Neural progenitor cell (in vitro differentiated cells): ENCODE measurements around the gene TULP3. TPM values are rescaled to one million over a fixed set of nuclear protein-coding genes. Genes with fewer than 3 reads are reported as not detected.

Experiments used
- DNase-seq: peaks from one replicate; pipeline ENCODE4 v3.0.0-alpha.2; 2016; ENCODE audit warnings: low spot score
- H2AFZ ChIP-seq: fragments of 200-600 bp; sonication (generic); replicated peaks from 2 replicates; pipeline ENCODE4 v1.6.1; 2016; ENCODE audit warnings: antibody characterized with exemption
- H3F3A ChIP-seq: fragments of 200-600 bp; sonication (generic); 2 replicates; pipeline ENCODE4 v1.6.1; 2016; ENCODE audit warnings: antibody characterized with exemption, low read depth
- H3K27ac ChIP-seq: fragments of 200-600 bp; sonication (generic); 2 replicates; pipeline ENCODE4 v1.5.1; 2016; ENCODE audit warnings: mild to moderate bottlenecking
- H3K27me3 ChIP-seq: fragments of 200-600 bp; sonication (generic); 2 replicates; pipeline ENCODE4 v1.6.1; 2016; ENCODE audit warnings: mild to moderate bottlenecking, moderate library complexity
- H3K36me3 ChIP-seq: fragments of 200-600 bp; sonication (generic); 2 replicates; pipeline ENCODE4 v1.5.1; 2016
- H3K4me1 ChIP-seq: fragments of 200-600 bp; sonication (generic); 2 replicates; pipeline ENCODE4 v1.6.1; 2016; ENCODE audit warnings: mixed run types
- H3K4me2 ChIP-seq: fragments of 200-600 bp; sonication (generic); 2 replicates; pipeline ENCODE4 v1.6.1; 2016
- H3K4me3 ChIP-seq: fragments of 200-600 bp; sonication (generic); 2 replicates; pipeline ENCODE4 v1.5.1; 2016
- H3K79me2 ChIP-seq: fragments of 200-600 bp; sonication (generic); 2 replicates; pipeline ENCODE4 v1.6.1; 2016; ENCODE audit warnings: low read depth
- H3K9ac ChIP-seq: fragments of 200-600 bp; sonication (generic); 2 replicates; pipeline ENCODE4 v1.6.1; 2016
- H3K9me3 ChIP-seq: fragments of 200-600 bp; sonication (generic); 2 replicates; pipeline ENCODE4 v1.5.1; 2016; ENCODE audit warnings: low read depth
- H4K20me1 ChIP-seq: fragments of 200-600 bp; sonication (generic); 2 replicates; pipeline ENCODE4 v1.6.1; 2016; ENCODE audit warnings: low read depth
- H3K27ac Mint-ChIP-seq: 3 replicates; pipeline ENCODE4 v1.8.0; 2021; ENCODE audit warnings: mixed read lengths
- H3K27me3 Mint-ChIP-seq: 2 replicates; pipeline ENCODE4 v1.8.0; 2022; ENCODE audit warnings: low read depth, mild to moderate bottlenecking, inconsistent platforms, moderate library complexity, mixed read lengths; ENCODE audit not compliant: insufficient read depth
- H3K36me3 Mint-ChIP-seq: 3 replicates; pipeline ENCODE4 v1.8.0; 2021; ENCODE audit warnings: mixed read lengths
- H3K4me1 Mint-ChIP-seq: 3 replicates; pipeline ENCODE4 v1.8.0; 2021; ENCODE audit warnings: mixed read lengths
- H3K4me3 Mint-ChIP-seq: 3 replicates; pipeline ENCODE4 v1.8.0; 2021; ENCODE audit warnings: mild to moderate bottlenecking, moderate library complexity, mixed read lengths
- H3K9me3 Mint-ChIP-seq: 3 replicates; pipeline ENCODE4 v1.8.0; 2020; ENCODE audit warnings: mixed read lengths
- CTCF ChIP-seq: fragments of 200-600 bp; sonication (generic); IDR thresholded peaks from 2 replicates; pipeline ENCODE4 v1.5.1; 2017; ENCODE audit warnings: antibody characterized with exemption, mild to moderate bottlenecking
- EZH2 ChIP-seq: fragments of 200-600 bp; sonication (generic); IDR thresholded peaks from 2 replicates; pipeline ENCODE4 v1.6.1; 2017; ENCODE audit warnings: antibody characterized with exemption, mild to moderate bottlenecking, moderate library complexity
- EZH2phosphoT487 ChIP-seq: fragments of 200-600 bp; sonication (generic); IDR thresholded peaks from 2 replicates; pipeline ENCODE4 v1.6.1; 2017; ENCODE audit warnings: antibody characterized with exemption
- total RNA-seq: library from RNA; depleted of rRNA; stranded (reverse); fragments of >200 nt; gene quantifications from 2 replicates; pipeline ENCODE4 v1.2.3, GENCODE V29; 2015; ENCODE audit warnings: low replicate concordance

The TULP3 gene
- total RNA-seq, 1 donor from 2014 or later, result 33.4 TPM

DNA sequence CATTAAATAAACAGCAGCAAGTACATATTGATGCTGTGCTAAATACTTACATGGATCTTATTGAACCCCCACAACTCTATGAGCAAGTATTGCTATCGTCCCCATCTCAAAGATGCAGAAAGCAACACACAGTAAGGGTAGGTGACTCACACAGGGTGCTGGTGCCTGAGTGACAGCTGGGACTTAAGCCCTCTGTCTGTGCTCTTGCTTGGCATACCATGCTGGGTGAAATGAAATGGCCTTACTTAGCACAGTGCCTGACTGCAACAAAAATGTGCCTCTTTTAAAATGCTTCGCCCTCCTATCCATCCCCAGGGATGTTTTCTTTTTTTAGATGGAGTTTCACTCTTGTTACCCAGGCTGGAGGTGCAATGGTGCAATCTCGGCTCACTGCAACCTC is 34.6 kb upstream of the TULP3 start:
- Mint-ChIP-seq H3K4me3 (no peak overlapping the region), H3K27me3 (peaks cover 11% of the 10 kb centered on the region), H3K9me3 (no peaks in the 10 kb centered on the region), H3K4me1 (peaks cover 20% of the 10 kb centered on the region), H3K27ac (no peak overlapping the region), H3K36me3 (peaks cover 20% of the 10 kb centered on the region)
- DNase-seq, result no peak
- peaks cover 36% of the 10 kb centered on the region for H3F3A ChIP-seq
- H3K27ac ChIP-seq, result no peak overlapping the region
- no peak overlapping the region for H3K4me3 ChIP-seq
- H3K4me1 ChIP-seq, result peaks cover 25% of the 10 kb centered on the region
- H3K4me2 ChIP-seq, result no peak overlapping the region
- H3K36me3 ChIP-seq, result peaks cover 9% of the 10 kb centered on the region
- H3K9me3 ChIP-seq, result no peaks in the 10 kb centered on the region
- H2AFZ ChIP-seq, result no peak overlapping the region
- peaks cover 5% of the 10 kb centered on the region for H3K27me3 ChIP-seq
- H3K9ac ChIP-seq, result no peak overlapping the region
- no peak for TF ChIP-seq EZH2
- no peak for TF ChIP-seq EZH2phosphoT487
- no peak for TF ChIP-seq CTCF
- H4K20me1 ChIP-seq, result peaks cover 25% of the 10 kb centered on the region
- no peaks in the 10 kb centered on the region for H3K79me2 ChIP-seq

DNA sequence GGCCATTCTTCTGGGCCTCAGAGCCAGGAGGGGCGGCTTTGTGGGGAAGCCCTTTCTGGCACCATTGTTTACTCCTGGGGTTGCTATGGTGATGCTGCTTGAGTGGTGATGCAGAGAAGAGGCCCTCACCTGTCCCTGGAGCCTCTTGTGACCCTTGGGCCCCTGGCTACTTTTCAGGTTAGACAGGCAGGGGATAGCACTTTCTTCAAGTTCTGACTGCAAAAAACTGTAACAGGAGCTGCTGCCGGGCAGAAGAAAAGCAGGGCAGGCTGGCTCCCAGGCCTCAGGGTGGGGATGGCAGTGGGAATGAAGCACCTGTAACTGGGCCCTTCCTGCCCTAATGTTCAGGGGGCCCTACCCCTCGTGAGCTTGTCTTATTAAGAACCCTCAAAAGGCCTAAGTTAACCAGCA is 33.7 kb upstream of the TULP3 start, which contains the start of gene TEX52:
TSS of gene TEX52 (minus strand) at position 19 of the 411 bp plus-strand sequence. CDS start at position 6, 13 bp downstream.
- Histone ChIP-seq H4K20me1 (peaks cover 25% of the 10 kb centered on the region), H2AFZ (no peak within 1 kb of the TSS), H3F3A (peaks cover 36% of the 10 kb centered on the region), H3K4me1 (peaks cover 25% of the 10 kb centered on the region), H3K4me3 (no peak within 1 kb of the TSS), H3K27me3 (peaks cover 5% of the 10 kb centered on the region), H3K79me2 (no peaks in the 10 kb centered on the region), H3K27ac (no peak within 1 kb of the TSS), H3K9me3 (no peaks in the 10 kb centered on the region), H3K4me2 (peak within 1 kb of the TSS; percentile 27), H3K36me3 (peaks cover 15% of the 10 kb centered on the region), H3K9ac (no peak within 1 kb of the TSS)
- peak within 1 kb of the TSS; percentile 41 for H3K4me3 Mint-ChIP-seq
- peak within 1 kb of the TSS; percentile 78 for H3K27ac Mint-ChIP-seq
- no peak for TF ChIP-seq CTCF
- TF ChIP-seq EZH2, result no peak
- TF ChIP-seq EZH2phosphoT487, result no peak
- peaks cover 11% of the 10 kb centered on the region for H3K27me3 Mint-ChIP-seq
- DNase-seq, result peak; percentile 84
- H3K4me1 Mint-ChIP-seq, result peaks cover 20% of the 10 kb centered on the region
- H3K36me3 Mint-ChIP-seq, result peaks cover 24% of the 10 kb centered on the region
- H3K9me3 Mint-ChIP-seq, result no peaks in the 10 kb centered on the region

DNA sequence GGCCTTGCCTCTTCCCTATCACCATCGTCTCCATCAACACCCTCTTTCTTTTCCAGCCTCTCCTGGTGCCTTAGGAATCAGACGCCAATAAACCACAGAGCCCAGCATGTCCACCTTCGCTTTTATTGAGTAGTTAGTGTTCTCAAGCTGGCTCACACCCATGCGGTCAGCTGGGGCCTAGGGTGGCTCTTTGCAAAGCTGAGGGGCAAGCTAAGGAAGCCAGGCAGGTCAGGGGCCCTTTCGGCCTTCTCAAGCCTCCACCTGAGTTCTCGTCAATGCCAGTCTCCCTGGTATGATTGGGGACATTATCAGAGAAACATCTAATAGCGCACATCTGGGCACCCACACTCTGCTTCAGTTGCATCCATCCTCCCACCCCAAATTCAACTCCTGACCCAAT is 33.1 kb upstream of the TULP3 start:
- peaks cover 11% of the 10 kb centered on the region for H3K27me3 Mint-ChIP-seq
- Histone ChIP-seq H3K4me3 (no peak overlapping the region), H3K36me3 (peaks cover 15% of the 10 kb centered on the region), H3K9ac (no peak overlapping the region), H3K79me2 (no peaks in the 10 kb centered on the region), H3K4me1 (peaks cover 25% of the 10 kb centered on the region), H4K20me1 (peaks cover 25% of the 10 kb centered on the region), H3K4me2 (no peak overlapping the region), H2AFZ (no peak overlapping the region), H3F3A (peaks cover 36% of the 10 kb centered on the region), H3K27me3 (peaks cover 5% of the 10 kb centered on the region), H3K9me3 (no peaks in the 10 kb centered on the region), H3K27ac (no peak overlapping the region)
- no peak for DNase-seq
- H3K36me3 Mint-ChIP-seq, result peaks cover 26% of the 10 kb centered on the region
- no peak overlapping the region for H3K27ac Mint-ChIP-seq
- H3K9me3 Mint-ChIP-seq, result no peaks in the 10 kb centered on the region
- peaks cover 20% of the 10 kb centered on the region for H3K4me1 Mint-ChIP-seq
- no peak overlapping the region for H3K4me3 Mint-ChIP-seq
- no peak for TF ChIP-seq EZH2
- TF ChIP-seq EZH2phosphoT487, result no peak
- TF ChIP-seq CTCF, result no peak
